T-helper 2 cell treated with Interferon-gamma antibody and Interleukin-4, amounts not matched to agents 5 μg/mL and 100 μg/mL, for 36 hours (primary cell): Measurements from ENCODE around the gene KIFC1.

Source experiments
- DNase-seq: peaks from one replicate; pipeline ENCODE4 v3.0.0; 2021; ENCODE audit warnings: low spot score
- H3K27ac Mint-ChIP-seq: one replicate; pipeline ENCODE4 v1.8.0; 2021; ENCODE audit warnings: mild to moderate bottlenecking, mixed read lengths
- H3K27me3 Mint-ChIP-seq: one replicate; pipeline ENCODE4 v1.8.0; 2021; ENCODE audit warnings: low read depth, mixed read lengths
- H3K36me3 Mint-ChIP-seq: one replicate; pipeline ENCODE4 v1.8.0; 2021; ENCODE audit warnings: low read depth, mixed read lengths
- H3K4me1 Mint-ChIP-seq: one replicate; pipeline ENCODE4 v1.8.0; 2021; ENCODE audit warnings: low read depth, mixed read lengths
- H3K4me3 Mint-ChIP-seq: one replicate; pipeline ENCODE4 v1.8.0; 2022; ENCODE audit warnings: mild to moderate bottlenecking, moderate library complexity, mixed read lengths
- H3K9me3 Mint-ChIP-seq: one replicate; pipeline ENCODE4 v1.8.0; 2021; ENCODE audit warnings: mixed read lengths

Gene KIFC1

DNA sequence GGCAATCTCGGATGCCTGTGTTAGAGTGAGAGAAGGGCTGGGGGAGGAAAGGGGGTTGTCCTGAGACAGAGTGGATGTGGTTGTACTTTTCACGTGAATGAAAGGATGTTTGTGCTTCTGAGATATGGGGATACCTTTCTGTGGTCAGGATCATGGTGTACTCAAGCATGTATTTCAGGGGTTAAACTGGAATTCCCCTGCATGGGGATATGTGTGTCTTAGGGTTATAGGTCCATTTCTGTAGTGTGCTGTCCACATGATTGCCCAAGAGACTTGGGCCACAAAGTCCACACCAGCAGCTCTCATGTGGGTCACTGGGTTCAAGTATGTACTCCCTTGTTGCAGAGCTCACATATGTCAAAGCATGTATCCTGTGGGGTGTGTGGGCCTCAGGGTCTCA is 38.7 kb downstream of the KIFC1 start:
- Mint-ChIP-seq H3K36me3 (peaks cover 17% of the 10 kb centered on the region), H3K4me3 (peak overlapping the region; percentile 83)

DNA sequence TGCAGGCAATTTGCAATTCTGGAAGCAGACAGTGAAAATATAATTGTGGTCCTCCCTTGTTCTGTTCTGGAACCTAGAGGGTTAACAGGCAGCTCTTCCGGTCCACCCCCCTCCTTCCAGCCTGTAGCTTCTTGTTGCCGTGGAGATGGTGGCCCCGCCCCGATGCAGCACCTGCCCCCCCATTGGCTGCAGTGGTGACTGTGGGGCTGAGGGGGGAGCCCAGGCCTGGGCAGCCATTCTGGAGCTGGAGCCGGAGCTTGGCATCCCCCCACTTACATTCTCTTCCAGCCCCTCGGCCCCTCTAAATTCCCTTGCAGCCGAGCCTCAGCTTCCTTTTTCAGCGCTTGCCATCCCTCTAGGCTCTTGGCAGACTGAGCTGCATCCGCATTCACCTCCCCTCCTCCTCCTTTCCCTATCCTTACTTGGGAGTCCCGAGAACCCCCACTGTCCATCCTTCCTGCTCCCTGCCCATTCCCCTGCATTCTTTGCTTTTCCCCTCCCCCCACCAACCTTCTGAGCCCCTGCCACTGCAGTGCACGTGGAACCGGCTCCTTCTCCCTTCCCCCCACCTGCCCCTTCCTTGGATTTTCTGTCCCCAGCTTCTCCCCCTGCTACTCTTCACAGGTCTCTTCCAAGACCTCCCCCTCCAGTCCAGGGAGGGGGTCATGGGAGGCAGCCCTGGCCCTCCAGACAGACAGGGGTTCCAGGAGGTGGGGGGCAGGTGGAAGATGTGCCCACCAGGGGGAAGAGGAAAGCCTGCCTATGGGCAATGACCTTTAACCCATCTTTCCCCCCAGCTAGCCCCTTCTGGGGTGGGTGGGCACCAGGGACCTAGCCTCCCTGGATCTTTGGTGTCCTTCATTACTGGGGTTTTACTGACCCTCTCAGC is 39.6 kb downstream of the KIFC1 start:
- Mint-ChIP-seq H3K27me3 (no peaks in the 10 kb centered on the region), H3K27ac (peak overlapping the region; percentile 66), H3K9me3 (no peaks in the 10 kb centered on the region), H3K4me1 (peaks cover 52% of the 10 kb centered on the region), H3K36me3 (peaks cover 22% of the 10 kb centered on the region), H3K4me3 (peak overlapping the region; percentile 83)
- peak; percentile 53 for DNase-seq

More for the DNA sequence above, 38.7 kb downstream of the KIFC1 start:
- Mint-ChIP-seq H3K4me1 (peaks cover 55% of the 10 kb centered on the region), H3K27me3 (no peaks in the 10 kb centered on the region), H3K27ac (peak overlapping the region; percentile 77), H3K9me3 (no peaks in the 10 kb centered on the region)
- no peak for DNase-seq

DNA sequence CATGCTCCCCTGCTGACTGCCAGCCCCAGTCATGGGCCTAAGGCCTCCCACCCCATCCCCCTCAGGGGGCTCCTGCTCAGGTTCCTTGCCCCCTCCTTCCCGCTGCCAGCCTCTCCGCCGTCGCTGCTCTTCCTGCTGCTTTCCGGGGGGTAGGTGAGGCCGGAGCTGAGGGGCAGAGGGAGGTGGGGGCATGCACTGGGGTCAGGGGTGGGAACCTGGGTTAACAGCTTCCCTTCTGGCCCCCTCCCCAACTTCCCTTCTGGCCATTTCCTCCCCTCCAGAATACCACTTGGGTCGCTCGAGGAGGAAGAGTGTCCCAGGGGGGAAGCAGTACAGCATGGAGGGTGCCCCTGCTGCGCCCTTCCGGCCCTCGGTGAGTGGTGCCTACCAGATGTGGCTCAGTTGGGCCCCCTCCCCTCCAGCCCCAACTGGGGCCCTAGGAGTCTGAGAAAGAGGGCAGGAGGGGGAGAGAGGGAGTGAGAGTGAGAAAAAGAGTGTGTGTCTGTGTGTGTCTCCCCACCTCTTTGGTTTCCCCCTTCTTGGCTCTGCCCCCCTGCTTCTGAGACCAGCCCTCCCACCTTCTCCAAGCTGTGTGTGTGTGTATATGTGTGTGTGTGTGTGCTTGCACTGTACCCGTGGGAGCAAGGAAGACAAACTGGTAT is 40.4 kb downstream of the KIFC1 start:
- DNase-seq = no peak
- H3K4me1 Mint-ChIP-seq = peaks cover 49% of the 10 kb centered on the region
- H3K36me3 Mint-ChIP-seq = peaks cover 29% of the 10 kb centered on the region
- no peaks in the 10 kb centered on the region for H3K9me3 Mint-ChIP-seq
- H3K4me3 Mint-ChIP-seq = no peak overlapping the region
- H3K27ac Mint-ChIP-seq = peak overlapping the region; percentile 71
- H3K27me3 Mint-ChIP-seq = no peaks in the 10 kb centered on the region

- Mint-ChIP-seq H3K27ac (peak overlapping the region; percentile 71), H3K4me3 (peak overlapping the region; percentile 22), H3K36me3 (peaks cover 32% of the 10 kb centered on the region), H3K27me3 (no peaks in the 10 kb centered on the region), H3K4me1 (peaks cover 44% of the 10 kb centered on the region), H3K9me3 (no peaks in the 10 kb centered on the region)
- DNase-seq = no peak
These were observed 40.9 kb downstream of the KIFC1 start for GRCh38 chr6:33432546-33432945.

GRCh38 chr6:33433001-33433543 is 41.4 kb downstream of the KIFC1 start:
- H3K9me3 Mint-ChIP-seq = no peaks in the 10 kb centered on the region
- H3K36me3 Mint-ChIP-seq = peaks cover 35% of the 10 kb centered on the region
- no peak for DNase-seq
- peak overlapping the region; percentile 22 for H3K4me3 Mint-ChIP-seq
- peaks cover 44% of the 10 kb centered on the region for H3K4me1 Mint-ChIP-seq
- peak overlapping the region; percentile 40 for H3K27ac Mint-ChIP-seq
- no peaks in the 10 kb centered on the region for H3K27me3 Mint-ChIP-seq

DNA sequence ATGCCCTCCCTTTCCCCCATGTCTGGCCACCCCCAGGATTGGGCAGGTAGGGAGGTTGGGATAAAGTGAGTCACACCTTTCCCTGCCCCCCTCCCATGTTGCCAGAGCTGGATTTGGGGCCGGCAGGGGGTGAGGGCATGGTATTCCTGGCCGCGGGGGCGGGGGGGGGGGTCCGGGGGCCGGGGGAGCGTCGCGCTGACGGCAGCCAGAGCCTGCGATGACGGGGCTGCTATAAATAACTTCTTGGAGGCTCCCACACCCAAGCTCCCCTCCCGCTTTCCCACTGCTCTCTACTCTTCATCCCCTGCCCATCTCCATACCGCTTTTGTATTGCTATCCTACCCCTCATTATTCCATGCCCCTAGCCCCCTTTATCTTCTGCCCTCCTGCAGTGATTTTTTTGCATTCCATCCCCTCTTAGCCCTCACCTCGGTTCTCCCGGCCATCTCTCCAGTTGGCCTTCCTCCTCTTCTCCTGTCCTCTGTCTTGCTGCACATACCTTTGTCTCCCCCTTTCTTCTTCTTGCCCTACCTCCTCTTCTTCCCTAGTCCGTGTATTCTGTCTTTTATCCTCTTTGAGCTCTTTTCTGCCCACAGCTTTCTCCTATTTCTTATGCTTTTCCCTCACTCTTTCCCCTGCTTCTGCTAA is 42.0 kb downstream of the KIFC1 start:
- no peak overlapping the region for H3K27ac Mint-ChIP-seq
- no peak for DNase-seq
- H3K27me3 Mint-ChIP-seq = no peaks in the 10 kb centered on the region
- H3K4me1 Mint-ChIP-seq = peaks cover 40% of the 10 kb centered on the region
- no peaks in the 10 kb centered on the region for H3K9me3 Mint-ChIP-seq
- H3K4me3 Mint-ChIP-seq = no peak overlapping the region
- peaks cover 40% of the 10 kb centered on the region for H3K36me3 Mint-ChIP-seq

DNA sequence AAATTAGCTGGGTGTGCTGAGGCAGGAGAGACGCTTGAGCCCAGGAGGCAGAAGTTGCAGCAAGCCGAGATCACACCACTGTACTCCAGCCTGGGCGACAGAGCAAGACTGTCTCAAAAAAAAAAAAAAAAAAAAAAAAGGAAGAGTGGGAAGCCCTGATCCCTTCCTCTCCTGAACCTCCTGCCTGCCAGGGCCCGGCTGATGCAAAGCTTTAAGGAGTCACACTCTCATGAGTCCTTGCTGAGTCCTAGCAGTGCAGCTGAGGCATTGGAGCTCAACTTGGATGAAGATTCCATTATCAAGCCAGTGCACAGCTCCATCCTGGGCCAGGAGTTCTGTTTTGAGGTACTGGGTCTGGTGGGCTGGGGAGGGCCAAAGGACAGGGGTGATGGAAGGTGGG is 43.3 kb downstream of the KIFC1 start:
- Mint-ChIP-seq H3K27me3 (no peaks in the 10 kb centered on the region), H3K4me3 (no peak overlapping the region), H3K36me3 (peaks cover 47% of the 10 kb centered on the region), H3K9me3 (no peaks in the 10 kb centered on the region), H3K4me1 (peaks cover 27% of the 10 kb centered on the region), H3K27ac (no peak overlapping the region)
- no peak for DNase-seq

DNA sequence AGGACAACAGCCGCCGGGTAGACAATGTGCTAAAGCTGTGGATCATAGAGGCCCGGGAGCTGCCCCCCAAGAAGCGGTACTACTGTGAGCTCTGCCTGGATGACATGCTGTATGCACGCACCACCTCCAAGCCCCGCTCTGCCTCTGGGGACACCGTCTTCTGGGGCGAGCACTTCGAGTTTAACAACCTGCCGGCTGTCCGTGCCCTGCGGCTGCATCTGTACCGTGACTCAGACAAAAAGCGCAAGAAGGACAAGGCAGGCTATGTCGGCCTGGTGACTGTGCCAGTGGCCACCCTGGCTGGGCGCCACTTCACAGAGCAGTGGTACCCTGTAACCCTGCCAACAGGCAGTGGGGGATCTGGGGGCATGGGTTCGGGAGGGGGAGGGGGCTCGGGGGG is 46.0 kb downstream of the KIFC1 start:
- peaks cover 46% of the 10 kb centered on the region for H3K36me3 Mint-ChIP-seq
- H3K9me3 Mint-ChIP-seq = no peaks in the 10 kb centered on the region
- no peak for DNase-seq
- peaks cover 8% of the 10 kb centered on the region for H3K4me1 Mint-ChIP-seq
- no peak overlapping the region for H3K27ac Mint-ChIP-seq
- no peaks in the 10 kb centered on the region for H3K27me3 Mint-ChIP-seq
- no peak overlapping the region for H3K4me3 Mint-ChIP-seq

DNA sequence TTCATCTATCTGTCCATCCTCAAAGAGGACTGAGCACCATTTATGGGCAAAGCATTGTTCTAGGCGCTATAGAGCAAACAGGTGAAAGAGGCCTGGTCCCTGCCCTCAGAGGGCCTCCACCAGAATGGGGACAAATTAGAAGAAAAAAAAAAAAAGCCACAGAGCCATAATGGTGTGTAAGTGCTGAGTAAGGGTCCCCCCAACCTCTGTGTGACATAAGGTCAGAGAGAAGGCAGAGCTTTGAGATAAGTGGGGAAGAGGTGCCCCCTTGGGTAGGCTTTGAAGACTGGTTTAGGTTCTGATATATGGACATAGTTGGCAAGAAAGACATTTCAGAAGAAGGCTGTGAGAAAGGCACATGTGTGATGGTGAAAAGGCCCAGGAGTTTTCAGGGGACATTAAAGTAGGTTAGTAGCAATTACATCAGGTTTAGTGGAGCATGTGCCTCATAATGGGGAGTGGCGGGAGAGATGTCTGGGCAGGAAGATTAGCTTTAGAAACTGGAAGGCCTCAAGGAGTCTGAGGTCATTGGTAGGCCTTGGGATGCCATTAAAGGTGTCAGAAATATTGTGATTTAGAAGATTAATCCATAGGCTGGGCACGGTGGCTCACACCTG is 47.5 kb downstream of the KIFC1 start:
- H3K36me3 Mint-ChIP-seq = peaks cover 36% of the 10 kb centered on the region
- H3K4me3 Mint-ChIP-seq = no peak overlapping the region
- no peak overlapping the region for H3K27ac Mint-ChIP-seq
- no peaks in the 10 kb centered on the region for H3K27me3 Mint-ChIP-seq
- peaks cover 1% of the 10 kb centered on the region for H3K4me1 Mint-ChIP-seq
- H3K9me3 Mint-ChIP-seq = no peaks in the 10 kb centered on the region
- DNase-seq = no peak

GRCh38 chr6:33439956-33440648 is 48.5 kb downstream of the KIFC1 start:
- H3K4me1 Mint-ChIP-seq = no peaks in the 10 kb centered on the region
- no peaks in the 10 kb centered on the region for H3K27me3 Mint-ChIP-seq
- no peaks in the 10 kb centered on the region for H3K9me3 Mint-ChIP-seq
- no peak overlapping the region for H3K4me3 Mint-ChIP-seq
- peaks cover 34% of the 10 kb centered on the region for H3K36me3 Mint-ChIP-seq
- DNase-seq = no peak
- no peak overlapping the region for H3K27ac Mint-ChIP-seq

GRCh38 chr6:33440649-33441309 is 49.2 kb downstream of the KIFC1 start:
- H3K27ac Mint-ChIP-seq = no peak overlapping the region
- H3K4me3 Mint-ChIP-seq = no peak overlapping the region
- DNase-seq = no peak
- H3K27me3 Mint-ChIP-seq = no peaks in the 10 kb centered on the region
- H3K4me1 Mint-ChIP-seq = no peaks in the 10 kb centered on the region
- H3K9me3 Mint-ChIP-seq = no peaks in the 10 kb centered on the region
- H3K36me3 Mint-ChIP-seq = peaks cover 30% of the 10 kb centered on the region

DNA sequence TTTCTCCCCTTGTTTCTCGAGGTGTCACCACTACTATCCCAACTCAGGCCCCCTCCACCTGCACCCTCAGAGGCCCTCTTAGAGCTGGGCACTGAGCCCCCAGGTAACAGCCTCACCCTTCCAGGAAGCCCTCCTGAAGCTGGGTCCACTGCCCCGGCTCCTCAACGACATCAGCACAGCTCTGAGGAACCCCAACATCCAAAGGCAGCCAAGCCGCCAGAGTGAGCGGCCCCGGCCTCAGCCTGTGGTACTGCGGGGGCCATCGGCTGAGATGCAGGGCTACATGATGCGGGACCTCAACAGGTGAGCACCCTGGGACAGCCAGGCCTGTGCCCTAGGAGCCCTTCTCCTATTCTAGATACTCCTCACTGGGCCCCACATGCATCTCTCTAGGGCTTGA is 49.8 kb downstream of the KIFC1 start:
- Mint-ChIP-seq H3K4me1 (no peaks in the 10 kb centered on the region), H3K27ac (no peak overlapping the region), H3K9me3 (no peaks in the 10 kb centered on the region), H3K4me3 (no peak overlapping the region), H3K36me3 (peaks cover 27% of the 10 kb centered on the region), H3K27me3 (no peaks in the 10 kb centered on the region)
- DNase-seq = no peak

GRCh38 chr6:33442283-33442682 is 50.7 kb downstream of the KIFC1 start:
- Mint-ChIP-seq H3K4me1 (no peaks in the 10 kb centered on the region), H3K9me3 (no peaks in the 10 kb centered on the region), H3K27ac (no peak overlapping the region), H3K4me3 (no peak overlapping the region), H3K36me3 (peaks cover 21% of the 10 kb centered on the region), H3K27me3 (no peaks in the 10 kb centered on the region)
- no peak for DNase-seq
